Measurements from ENCODE around the gene ANKRD12.

The ANKRD12 gene

GRCh38 chr18:9292047-9292446 is 155.5 kb downstream of the ANKRD12 start:
- no peak for DNase-seq (ENCODE audit: low spot score)

- DNase-seq (ENCODE audit: low spot score): no peak
These were observed 157.4 kb downstream of the ANKRD12 start for GRCh38 chr18:9293948-9294347.

GRCh38 chr18:9296233-9297006 is 159.8 kb downstream of the ANKRD12 start:
- DNase-seq (ENCODE audit: low spot score): no peak

- no peak for DNase-seq (ENCODE audit: low spot score)
These were observed 160.4 kb downstream of the ANKRD12 start for GRCh38 chr18:9297007-9297393.

GRCh38 chr18:9304388-9305070 is 167.9 kb downstream of the ANKRD12 start:
- DNase-seq (ENCODE audit: low spot score): no peak

GRCh38 chr18:9319333-9319732 is 182.8 kb downstream of the ANKRD12 start:
- DNase-seq (ENCODE audit: low spot score): no peak

- DNase-seq (ENCODE audit: low spot score): no peak
These were observed 184.5 kb downstream of the ANKRD12 start for GRCh38 chr18:9321017-9321452.

- DNase-seq (ENCODE audit: low spot score): no peak
These were observed 185.2 kb downstream of the ANKRD12 start for GRCh38 chr18:9321736-9322135.

GRCh38 chr18:9322744-9323143 is 186.2 kb downstream of the ANKRD12 start:
- no peak for DNase-seq (ENCODE audit: low spot score)

- DNase-seq (ENCODE audit: low spot score): no peak
These were observed 187.3 kb downstream of the ANKRD12 start for GRCh38 chr18:9323750-9324445.

GRCh38 chr18:9325716-9326115 is 189.1 kb downstream of the ANKRD12 start:
- DNase-seq (ENCODE audit: low spot score): no peak

GRCh38 chr18:9328776-9329175 is 192.2 kb downstream of the ANKRD12 start:
- no peak for DNase-seq (ENCODE audit: low spot score)

- DNase-seq (ENCODE audit: low spot score): no peak
These were observed 192.9 kb downstream of the ANKRD12 start for GRCh38 chr18:9329471-9329870.

- DNase-seq (ENCODE audit: low spot score): no peak
These were observed 193.8 kb downstream of the ANKRD12 start for GRCh38 chr18:9330419-9330818.

- DNase-seq (ENCODE audit: low spot score): no peak
These were observed 197.1 kb downstream of the ANKRD12 start for GRCh38 chr18:9333441-9334328.

GRCh38 chr18:9334329-9334972 is 197.9 kb downstream of the ANKRD12 start, which contains the start of gene TWSG1:
Gene TWSG1 (plus strand): TSS chr18:9334773. CDS start chr18:9337230, 2,457 bp downstream.
- peak; percentile 91 for DNase-seq (ENCODE audit: low spot score)

- DNase-seq (ENCODE audit: low spot score): peak; percentile 46
These were observed 198.6 kb downstream of the ANKRD12 start for GRCh38 chr18:9334973-9335696.

Data from hematopoietic multipotent progenitor cell treated with erythropoietin and hydrocortisone succinate and interleukin-3 and kit ligand, for 17 days (in vitro differentiated cells).